GM21423 (cell line): Measurements from ENCODE around the gene RASSF7.

Source experiments
- ATAC-seq: cut with Tn5 transposase; IDR thresholded peaks from one replicate; pipeline ENCODE4 v1.9.1; 2021; ENCODE audit warnings: mild to moderate bottlenecking, moderate library complexity; ENCODE audit not compliant: unreplicated experiment

Gene RASSF7

GRCh38 chr11:550746-551085 is 10.1 kb upstream of the RASSF7 start:
- no peak for ATAC-seq

DNA sequence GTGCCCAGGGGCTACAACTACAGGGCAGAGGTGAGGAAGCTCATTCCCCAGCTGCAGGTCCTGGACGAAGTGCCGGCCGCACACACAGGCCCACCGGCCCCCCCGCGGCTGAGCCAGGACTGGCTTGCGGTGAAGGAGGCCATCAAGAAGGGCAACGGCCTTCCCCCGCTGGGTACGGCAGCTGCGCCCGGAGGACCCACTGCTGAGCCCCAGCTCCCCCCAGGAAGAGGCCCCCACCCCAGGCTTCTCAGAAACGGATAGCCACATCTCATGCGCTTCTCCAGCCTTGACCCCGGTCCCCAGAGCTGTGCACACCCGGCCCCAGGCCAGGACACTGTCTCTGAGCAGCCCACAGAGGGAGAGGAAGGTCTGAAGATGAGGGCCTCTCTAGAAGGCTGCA is 9.6 kb upstream of the RASSF7 start:
- ATAC-seq, result no peak

DNA sequence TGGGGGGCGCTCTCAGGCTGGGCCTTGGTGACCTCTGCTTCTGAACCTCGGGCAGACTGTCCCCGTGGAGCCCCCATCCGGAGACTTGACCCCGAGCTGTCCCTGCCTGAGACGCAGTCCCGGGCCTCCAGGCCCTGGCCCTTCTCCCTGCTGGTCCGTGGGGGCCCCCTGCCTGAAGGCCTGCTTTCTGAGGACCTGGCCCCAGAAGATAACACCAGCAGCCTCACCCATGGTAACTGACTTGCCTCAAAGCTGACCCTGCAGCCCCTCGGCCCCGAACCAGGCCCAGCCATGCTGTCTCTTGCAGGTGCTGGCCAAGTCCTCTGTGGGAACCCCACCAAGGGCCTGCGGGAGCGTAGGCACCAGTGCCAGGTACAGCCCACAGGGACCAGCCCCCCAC is 9.2 kb upstream of the RASSF7 start:
- no peak for ATAC-seq

DNA sequence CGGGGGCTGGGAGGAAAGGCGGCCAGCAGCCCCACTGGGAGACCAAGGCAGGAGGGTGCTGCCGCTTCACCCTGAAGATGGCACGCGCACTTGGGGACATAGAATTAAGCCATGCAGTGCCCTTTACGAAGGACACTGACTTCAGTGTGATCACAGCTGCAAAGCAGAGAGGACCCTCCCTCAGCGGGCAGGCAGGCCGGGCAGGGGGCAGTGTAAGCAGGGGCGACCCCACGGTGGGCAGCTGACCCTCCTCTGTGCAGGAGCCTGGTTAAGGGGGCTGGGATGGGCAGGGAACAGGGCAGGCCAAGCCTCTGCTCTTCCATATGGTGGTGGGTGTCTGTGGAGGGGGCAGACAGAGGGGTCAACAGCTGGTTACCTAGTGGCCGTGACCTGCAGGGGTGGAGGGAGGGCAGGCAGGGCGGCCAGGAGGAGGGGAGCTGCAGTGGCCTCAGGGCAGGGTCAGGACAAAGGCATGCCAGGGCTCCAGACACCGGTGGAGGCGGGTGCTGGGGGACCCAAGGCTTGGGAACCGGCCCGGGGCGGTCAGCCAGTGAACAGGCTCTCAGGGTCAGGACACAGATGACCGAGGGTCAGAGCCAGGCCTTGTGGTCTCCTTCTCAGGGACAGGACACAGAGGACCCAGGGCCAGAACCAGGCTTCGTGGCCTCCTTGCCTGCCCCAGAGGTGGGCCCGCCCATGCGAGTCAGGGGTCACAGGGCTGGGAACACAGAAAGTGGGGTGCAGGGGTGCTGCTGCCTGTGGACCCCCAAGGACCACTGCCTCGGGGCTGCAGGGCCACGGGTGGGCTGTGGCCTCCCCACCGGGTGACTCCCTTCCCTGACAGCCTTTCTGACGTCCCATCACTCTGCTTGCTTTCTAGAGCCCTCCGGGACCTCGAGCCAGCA is 7.4 kb upstream of the RASSF7 start:
- ATAC-seq, result no peak

- no peak for ATAC-seq
Observed at GRCh38 chr11:553988-554340, 6.8 kb upstream of the RASSF7 start.

DNA sequence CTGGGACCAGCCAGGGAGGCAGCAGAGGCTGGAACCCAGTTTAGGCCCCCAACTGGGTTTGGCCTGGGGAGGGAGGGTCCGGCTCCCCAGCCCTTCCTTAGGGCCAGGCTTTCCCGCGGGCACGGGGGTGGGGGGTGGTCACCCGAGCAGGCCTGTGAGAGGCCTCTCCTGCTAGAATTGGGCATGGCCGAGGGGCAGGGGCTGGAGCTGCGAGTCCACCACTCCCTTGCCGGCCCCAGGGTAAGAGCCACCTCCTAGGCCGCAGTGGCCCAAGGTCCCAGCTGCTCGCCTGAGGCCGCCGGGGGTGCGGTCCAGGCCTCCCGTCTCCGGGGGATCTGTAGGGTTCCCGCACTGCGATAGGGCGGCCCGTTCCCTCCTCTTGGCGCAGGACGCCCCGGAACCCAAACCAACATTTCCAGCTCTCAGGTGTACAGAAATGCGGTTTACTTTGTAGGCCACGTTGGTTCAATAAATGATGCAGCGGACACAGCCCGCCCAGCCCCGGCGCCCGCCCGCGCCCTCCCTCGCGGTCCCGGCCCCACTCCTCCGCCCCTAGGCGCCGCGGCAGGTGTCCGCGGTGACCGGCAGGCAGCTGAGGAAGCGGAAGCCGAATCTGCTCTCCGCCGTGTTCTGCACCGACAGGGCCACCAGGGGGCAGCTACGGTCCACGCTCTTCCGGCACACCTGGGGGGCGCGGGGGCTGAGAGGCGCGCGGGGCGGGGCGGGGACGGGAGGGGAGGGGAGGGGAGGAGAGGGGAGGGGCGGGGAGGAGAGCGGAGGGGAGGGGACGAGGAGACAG is 6.1 kb upstream of the RASSF7 start:
- ATAC-seq, result peak; percentile 48

DNA sequence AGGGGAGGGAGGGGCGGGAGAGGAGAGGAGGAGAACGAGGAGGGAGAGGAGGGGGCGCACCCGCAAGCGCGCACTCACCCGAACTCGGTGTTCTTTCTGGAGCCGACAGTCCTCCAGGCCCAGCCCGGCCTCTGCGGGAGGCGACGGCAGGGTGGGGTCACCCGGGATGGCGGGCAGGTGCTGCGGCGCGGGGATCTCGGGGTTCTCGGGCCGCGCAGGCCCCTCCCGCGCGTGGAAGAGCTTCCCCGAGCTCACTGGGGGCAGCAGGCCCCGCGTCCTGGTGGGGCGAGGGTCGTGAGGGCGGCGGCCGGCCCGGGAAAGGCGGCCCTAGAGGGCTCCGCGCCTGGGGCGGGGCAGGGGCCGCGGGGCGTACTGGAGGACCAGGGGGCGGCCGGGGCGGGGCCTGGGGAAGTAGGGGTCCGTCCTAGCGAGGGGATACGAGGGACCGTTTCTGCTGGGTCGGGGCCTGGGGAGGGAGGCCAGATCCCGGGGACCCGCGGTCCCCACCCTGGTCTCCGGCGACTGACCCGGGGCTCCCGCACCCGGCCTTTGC is 5.5 kb upstream of the RASSF7 start:
- no peak for ATAC-seq

GRCh38 chr11:555780-556661 is 4.7 kb upstream of the RASSF7 start:
- no peak for ATAC-seq

- ATAC-seq, result no peak
Observed at GRCh38 chr11:556662-557256, 4.0 kb upstream of the RASSF7 start.

DNA sequence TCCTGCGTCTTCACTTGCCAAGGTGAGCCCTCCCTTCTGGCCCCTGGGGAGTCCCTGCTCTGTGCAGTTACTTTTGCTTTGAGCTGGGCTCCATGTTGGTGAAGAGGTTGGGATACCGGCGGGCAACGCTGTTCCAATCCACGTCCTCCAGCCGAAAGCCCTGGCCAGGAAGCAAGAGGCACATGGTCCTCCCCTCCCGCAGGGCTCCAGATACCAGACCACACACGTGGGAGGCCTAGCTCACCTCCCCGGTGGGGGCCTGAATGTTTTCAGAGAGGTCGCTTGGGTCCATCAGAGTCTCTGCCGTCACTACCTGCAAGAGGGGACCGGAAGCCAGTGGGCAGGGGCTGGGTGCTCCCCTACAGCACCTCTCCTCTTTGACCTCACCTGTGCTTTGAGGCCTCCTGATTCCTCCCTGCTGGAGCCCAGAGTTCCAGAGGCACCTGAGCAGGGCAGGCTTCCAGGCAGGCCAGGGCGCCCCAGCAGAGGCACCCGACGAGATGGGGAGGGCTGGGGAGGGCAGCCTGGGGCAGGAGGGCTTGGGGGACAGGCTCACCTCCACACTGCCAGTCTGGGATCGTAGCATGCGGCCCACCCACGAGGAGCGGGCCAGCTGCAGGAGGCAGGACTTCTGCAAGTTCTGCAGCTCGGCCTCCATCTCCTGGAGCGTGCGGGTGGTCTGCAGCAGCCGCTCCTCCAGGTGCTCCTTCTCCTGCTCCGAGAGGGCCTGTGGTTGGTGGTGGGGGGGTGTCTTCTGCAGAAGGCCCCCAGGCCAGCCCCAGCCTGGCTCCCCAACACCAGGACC is 3.2 kb upstream of the RASSF7 start:
- ATAC-seq, result no peak

GRCh38 chr11:558503-558902 is 2.3 kb upstream of the RASSF7 start:
- ATAC-seq, result no peak

- ATAC-seq, result no peak
Observed at GRCh38 chr11:559020-559620, 1.6 kb upstream of the RASSF7 start.

DNA sequence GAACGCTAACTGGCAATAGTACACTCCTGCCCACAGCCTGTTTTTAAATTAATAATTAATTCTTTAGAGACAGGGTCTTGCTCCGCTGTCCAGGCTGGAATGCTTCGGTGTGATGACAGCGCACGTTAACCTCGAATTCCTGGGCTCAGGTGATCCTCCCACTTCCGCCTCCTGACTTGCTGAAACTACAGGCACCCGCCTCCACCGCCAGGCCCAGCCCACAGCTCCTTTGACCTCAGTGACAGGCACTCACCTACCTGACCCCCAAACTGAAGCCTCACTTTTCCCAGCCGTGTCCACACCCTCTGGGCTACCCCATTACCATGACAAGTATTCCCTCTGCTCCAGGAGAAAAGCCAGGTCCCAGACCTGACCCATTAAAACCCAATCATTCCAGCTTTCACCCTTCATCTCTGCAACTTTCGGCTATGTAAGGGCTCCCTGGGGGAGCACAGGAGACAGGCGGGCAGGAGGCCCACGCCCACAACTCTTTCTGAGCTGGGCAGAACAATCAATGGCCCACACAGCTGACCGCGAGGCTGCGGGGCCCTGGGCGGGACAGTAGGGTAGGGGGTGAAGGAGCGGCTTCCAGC is 962 bp upstream of the RASSF7 start:
- no peak for ATAC-seq

DNA sequence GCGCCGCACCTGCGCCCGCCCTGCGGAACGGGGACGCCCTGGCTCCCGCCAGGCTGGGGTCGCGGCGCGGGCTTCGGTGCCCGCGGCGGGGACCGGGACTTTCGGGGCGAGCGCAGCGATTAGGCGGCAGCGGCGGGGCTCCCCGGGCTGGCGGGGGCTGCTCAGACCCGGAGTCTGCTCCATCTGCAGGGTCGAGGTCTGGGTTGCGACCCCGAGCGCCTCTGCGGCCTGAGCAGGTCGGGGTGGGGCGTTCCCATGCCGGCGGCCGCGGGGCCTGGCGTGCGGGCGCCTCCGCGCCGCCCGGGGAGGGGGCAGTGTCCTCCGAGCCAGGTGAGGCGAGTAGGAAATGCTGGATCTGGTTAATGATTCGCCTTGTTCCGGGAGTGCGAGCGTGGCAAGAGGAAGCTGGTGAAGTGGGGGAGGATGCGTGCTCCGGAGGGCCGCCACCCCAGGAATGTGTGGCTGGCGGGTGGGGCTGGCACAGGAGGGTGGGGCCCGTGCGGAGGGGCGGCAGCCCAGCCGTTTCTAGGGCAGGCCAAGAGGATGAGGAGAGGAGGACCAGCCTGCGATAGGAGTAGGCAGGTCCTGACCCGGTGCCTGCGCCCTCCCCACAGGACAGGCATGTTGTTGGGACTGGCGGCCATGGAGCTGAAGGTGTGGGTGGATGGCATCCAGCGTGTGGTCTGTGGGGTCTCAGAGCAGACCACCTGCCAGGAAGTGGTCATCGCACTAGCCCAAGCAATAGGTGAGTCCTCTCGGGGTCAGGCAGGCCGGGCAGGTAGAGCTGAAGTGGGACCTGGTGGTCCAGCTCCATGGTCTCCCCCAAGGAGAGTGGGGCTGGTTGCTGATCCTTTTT is 606 bp downstream of the RASSF7 start:
- peak; percentile 19 for ATAC-seq

GRCh38 chr11:562046-562645 is 1.4 kb downstream of the RASSF7 start:
- no peak for ATAC-seq

DNA sequence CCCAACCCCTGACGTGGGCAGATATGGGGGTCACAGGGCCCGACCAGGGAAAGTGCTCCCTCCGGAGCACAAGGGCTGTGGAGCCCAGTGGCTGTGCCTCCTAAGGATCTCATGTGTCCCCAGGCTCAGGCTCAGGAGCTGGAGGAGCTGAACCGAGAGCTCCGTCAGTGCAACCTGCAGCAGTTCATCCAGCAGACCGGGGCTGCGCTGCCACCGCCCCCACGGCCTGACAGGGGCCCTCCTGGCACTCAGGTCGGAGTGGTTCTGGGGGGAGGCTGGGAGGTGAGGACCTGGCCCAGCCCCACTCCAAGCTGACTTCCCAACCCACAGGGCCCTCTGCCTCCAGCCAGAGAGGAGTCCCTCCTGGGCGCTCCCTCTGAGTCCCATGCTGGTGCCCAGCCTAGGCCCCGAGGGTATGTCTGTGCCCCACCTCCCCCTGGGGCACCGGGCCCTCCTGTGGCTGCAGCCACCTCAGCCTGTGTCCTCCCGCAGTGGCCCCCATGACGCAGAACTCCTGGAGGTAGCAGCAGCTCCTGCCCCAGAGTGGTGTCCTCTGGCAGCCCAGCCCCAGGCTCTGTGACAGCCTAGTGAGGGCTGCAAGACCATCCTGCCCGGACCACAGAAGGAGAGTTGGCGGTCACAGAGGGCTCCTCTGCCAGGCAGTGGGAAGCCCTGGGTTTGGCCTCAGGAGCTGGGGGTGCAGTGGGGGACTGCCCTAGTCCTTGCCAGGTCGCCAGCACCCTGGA is 2.5 kb downstream of the RASSF7 start:
- ATAC-seq, result no peak
